ENCODE data around the gene POLDIP2.

DNA sequence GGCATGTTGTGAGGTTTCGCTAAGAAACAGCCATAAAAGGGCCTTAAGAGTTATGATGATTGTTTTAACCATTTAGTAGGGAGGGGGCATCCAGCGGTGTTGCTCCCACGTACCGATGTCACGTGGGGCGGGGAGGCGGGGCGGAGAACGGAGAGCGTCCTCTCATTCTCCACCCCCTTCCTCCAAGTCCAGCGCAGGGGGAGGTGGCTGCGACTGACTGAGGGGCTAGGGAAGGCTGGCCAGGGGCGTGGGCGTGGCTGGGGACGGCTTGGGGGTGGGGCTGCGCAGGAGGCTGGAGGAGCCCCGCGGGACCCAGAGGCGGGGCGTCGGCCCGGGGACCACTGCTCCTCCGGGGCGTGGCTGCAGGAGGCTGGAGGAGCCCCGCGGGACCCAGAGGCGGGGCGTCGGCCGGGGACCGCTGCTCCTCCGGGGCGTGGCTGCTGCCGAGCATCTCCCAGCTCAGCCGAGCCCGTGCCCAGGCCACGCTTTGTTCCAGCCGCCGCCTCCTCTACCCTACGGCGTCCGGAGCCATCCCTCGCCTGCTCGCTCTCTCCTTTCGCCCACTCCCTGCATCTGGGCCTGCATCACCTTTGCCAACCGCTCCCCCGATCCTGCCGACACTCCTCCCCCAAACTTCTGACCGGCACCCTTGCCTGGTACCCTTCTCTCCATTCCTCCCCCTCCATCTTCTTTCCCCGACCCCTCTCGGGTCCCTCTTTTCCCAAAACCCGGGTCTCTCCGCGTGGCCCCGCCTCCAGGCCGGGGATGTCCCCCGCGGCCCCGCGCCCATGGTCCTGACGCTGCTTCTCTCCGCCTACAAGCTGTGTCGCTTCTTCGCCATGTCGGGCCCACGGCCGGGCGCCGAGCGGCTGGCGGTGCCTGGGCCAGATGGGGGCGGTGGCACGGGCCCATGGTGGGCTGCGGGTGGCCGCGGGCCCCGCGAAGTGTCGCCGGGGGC is 14.2 kb upstream of the POLDIP2 start, which contains the start of gene SARM1:
- TF ChIP-seq, protein P1, sequence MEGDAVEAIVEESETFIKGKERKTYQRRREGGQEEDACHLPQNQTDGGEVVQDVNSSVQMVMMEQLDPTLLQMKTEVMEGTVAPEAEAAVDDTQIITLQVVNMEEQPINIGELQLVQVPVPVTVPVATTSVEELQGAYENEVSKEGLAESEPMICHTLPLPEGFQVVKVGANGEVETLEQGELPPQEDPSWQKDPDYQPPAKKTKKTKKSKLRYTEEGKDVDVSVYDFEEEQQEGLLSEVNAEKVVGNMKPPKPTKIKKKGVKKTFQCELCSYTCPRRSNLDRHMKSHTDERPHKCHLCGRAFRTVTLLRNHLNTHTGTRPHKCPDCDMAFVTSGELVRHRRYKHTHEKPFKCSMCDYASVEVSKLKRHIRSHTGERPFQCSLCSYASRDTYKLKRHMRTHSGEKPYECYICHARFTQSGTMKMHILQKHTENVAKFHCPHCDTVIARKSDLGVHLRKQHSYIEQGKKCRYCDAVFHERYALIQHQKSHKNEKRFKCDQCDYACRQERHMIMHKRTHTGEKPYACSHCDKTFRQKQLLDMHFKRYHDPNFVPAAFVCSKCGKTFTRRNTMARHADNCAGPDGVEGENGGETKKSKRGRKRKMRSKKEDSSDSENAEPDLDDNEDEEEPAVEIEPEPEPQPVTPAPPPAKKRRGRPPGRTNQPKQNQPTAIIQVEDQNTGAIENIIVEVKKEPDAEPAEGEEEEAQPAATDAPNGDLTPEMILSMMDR (IDR thresholded peaks at IDR 0.05; ENCODE audit: borderline replicate concordance, extremely low read depth, low read length, poor library complexity, severe bottlenecking) = no peak
- TF ChIP-seq EZH2 (IDR thresholded peaks at IDR 0.05; ENCODE audit: borderline replicate concordance, low read depth, low read length, severe bottlenecking) = no peak
